ENCODE results near the gene KIAA0930.

Gene KIAA0930

DNA sequence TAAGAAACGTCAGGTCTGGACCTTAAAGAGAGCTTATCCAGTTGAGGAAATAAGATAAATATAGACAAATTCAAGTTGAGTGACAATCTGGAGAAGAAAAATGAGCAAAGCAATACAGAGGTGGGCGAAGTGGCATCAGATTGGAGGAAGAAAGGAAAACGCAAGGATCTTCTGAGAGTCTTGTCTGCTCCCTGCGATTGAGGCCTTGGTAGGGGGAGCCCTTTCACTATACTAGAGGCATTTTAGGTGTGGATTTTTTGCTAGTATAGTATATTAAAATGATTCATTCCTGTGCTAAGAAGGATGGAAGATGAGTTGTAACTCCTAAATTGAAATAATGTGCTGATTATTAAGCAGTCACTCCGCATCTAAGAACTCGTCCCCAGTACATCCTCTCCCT, 68.9 kb downstream of the KIAA0930 start:
- no peak for DNase-seq

DNA sequence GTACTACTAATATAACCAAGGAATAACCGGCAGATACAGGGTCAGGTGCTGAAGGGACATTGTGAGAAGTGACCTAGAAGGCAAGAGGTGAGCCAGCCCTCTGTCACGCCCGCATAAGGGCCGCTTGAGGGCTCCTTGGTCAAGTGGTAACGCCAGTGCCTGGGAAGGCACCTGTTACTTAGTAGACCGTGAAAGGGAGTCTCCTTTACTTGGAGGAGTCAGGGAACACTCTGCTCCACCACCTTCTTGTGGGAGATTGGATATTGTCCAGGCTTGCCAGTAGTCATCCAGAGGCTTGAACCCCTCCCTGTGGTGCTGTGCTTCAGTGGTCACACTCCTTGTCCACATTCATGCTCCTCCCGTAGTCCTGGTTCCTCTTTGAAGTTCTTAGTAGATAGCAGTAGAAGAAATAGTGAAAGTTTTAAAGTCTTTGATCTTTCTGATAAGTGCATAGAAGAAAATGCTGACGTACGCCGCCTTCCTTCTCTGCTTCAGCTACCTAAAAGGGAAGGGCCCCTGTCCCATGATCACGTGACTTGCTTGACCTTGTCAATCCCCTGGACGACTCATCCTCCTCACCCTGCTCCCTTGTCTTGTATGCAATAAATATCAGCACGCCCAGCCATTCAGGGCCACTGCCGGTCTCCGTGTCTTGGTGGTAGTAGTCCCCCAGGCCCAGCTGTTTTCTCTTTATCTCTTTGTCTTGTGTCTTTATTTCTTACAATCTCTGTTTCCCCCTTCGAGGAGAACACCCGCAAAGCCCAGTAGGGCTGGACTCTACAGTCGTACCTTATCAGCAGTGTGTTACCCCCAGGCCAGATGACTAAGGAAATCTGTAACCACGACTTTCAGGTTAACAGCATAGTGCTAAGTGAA, 70.9 kb downstream of the KIAA0930 start:
- no peak for DNase-seq

DNA sequence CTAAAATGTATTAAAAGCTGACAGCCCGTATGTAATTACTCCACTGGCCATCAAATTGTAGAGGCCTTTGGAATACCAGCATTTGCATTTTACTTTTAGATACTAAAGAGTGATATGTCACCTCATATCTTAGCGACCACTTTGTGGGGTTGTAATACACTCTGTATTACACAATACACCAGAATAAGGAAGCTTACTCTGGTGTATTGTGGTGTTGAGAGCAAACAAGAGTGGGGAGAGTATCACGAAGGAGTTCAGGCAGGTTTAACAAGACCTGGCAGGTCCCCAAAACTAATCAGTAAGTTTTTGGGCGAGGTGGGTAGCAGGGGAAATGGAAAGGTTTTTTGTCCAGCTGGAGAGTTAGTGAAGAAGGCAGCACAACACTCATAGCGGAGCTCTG, 73.8 kb downstream of the KIAA0930 start:
- DNase-seq: no peak

DNA sequence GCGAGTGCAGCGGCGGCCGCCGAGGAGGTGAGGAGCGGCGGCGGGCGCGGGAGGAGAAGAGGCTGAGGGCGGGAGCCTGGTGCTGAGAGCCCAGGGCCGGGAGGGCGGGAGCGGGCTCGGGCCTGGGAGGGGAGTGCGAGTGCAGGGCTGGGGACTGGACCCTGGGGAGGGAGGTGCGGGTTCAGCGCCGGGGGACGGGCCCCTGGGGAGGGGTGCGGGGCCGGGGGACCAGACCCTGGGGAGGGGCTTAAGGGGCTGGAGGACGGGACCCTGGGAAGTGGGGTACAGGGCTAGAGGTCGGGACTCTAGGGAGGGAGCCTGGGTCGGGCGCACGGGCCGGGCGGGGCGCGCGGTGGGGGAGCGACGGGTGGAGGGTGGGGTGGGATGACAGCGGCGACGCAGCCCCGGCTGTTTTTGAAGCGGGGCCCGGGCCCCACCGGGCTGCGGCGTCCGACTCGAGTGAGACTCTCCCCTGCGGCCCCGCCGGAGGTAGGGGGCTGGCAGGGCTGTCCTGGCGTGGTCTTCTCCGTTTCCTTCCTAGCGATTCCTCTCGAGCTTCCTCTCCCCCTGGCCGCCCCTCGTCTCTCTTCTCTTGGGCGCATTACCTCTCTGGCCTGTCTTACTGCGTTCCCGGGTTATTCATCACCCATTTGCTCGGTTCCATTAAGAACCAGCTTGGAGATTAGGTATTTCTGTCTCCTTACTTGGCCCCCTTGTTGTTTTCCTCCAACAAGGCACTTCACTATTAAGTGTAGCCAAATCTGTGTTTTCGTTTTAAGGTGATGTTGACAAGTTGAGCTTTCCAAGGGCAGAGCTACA, 76.2 kb downstream of the KIAA0930 start:
- peak in 1 of 2 donors; percentile 34 for DNase-seq

DNA sequence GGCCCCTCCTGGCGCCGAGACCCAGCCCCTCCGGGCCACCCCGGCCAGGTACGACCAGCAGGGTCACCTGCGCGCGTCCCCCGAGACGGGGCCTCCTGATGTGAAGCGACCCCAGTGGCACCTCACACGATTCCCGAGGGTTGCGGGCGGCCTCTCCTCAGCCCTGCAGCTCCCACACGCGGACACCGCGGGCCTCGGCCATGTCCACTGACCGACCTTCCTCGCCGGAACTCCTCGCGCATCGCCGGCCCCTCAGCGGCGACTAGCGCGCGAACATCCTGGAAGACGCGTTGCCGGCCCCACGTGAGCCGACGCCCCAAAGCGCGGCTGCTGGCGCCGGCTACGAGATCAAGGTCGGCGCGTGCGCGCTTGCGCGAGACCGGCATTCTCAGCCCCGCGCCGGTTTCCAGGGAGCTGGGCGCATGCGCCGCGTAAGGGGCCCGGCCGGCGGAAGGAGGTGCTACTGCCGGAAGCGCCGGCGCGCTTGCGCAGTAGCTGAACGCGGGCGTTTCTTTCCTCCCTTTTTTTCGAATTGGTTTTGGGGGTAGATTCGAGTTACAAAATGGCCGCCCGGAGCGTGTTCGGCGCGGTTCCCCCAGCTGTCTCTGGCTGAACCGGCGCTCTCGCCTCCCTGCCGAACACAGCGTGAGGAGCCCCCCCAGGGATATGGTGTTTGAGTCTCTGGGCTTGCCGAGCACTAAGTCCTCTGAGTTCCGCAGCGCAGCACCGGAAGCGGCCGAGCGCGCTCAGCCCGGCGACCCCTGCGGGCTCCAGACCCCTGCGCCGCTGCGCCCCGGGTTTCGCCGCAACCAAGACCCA, 77.0 kb downstream of the KIAA0930 start, which contains the start of gene NUP50:
TSS of gene NUP50 (plus strand) at position 475 of the 819 bp plus-strand sequence. CDS start 4,253 bp downstream, outside the sequence.
- peak; percentile 84 to 85 for DNase-seq

DNA sequence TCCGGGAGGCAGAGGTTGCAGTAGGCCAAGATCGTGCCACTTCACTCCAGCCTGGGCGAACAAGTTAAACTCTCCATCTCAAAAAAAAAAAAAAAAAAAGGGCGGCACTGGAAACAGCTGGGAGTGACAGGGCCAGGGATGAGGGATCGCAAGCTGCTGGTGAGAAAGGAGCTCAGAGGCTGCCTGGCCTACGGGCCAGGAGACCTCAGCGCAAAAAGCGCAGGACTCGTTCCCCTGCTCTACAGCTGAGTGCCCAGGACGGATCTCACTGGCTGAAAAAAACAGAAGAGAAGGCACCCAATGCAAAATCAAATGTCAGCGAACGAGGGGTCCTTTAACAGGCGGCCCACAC, 77.6 kb downstream of the KIAA0930 start:
- no peak for DNase-seq

DNA sequence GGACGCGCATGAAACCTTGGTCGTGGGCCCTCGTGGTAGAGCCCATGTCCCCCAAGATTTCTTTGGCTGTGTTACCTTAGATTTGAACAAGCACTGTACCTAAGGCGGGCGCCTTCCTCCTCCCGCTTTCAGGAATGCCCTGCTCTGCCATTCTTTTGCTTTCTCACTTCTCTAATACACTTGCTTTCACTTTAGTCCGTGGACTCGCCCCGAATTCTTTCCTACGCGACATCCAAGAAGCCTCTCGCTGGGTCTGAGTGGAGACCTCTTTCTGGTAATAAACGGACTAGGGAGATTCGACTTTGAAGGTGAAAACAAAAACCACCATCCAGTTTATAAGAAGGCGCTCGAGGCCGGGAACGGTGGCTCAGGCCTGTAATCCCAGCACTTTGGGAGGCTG, 78.2 kb downstream of the KIAA0930 start:
- no peak for DNase-seq

DNA sequence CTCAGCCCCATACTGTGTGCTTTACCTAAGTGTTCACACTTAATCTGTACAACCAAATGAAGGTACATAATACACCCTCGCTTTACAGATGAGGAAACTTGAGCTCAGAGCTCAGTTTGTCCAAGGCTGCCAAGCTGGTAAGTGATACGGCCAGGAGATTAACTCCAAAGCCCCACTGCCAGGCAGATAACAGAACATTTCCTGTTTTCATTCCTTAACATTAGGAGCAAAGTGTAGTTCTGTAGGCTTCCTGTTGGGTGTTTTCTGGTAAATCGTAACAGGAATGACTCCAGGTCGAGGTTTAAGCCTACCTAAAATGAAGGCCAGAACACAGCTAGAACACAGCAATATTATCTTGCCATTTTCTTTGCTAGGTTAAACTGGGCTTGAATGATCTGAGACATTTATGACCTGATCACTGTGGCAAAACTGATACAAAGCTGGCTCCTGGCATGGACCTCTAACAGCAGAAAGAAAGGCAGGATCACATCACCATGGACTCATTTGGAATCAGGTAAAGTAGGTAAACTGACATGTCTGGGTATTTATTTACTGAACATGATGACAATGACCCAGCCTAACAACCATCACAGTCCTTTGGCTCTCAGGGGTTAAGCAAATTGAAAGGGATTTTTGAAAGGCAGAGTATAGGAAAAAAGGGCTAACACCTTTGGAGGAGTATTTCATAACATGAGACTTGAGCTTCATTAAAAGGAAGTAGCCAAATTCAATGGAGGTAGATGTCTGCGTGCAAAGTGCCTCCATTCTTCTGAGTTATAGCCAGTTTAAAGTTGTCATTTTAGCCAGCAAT, 80.8 kb downstream of the KIAA0930 start:
- DNase-seq: no peak

DNA sequence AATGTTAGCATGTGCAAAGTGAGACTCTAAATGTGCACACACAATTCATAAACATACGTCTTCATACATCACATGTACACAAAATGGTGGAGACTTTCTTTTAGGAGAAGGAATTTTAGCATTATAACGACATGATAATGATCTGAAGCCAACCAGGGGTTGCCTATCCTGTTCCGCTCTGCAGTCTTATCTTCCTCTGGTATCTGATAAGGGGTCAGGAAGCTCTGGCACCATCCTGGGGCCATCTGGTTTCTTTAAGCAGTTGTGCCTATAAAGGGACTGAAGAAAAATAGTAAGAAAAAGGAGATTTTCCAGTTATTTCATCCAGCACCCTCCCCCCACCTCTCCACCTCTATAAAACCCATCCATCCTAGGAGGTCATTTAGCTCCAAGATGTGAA, 82.8 kb downstream of the KIAA0930 start:
- DNase-seq: no peak

DNA sequence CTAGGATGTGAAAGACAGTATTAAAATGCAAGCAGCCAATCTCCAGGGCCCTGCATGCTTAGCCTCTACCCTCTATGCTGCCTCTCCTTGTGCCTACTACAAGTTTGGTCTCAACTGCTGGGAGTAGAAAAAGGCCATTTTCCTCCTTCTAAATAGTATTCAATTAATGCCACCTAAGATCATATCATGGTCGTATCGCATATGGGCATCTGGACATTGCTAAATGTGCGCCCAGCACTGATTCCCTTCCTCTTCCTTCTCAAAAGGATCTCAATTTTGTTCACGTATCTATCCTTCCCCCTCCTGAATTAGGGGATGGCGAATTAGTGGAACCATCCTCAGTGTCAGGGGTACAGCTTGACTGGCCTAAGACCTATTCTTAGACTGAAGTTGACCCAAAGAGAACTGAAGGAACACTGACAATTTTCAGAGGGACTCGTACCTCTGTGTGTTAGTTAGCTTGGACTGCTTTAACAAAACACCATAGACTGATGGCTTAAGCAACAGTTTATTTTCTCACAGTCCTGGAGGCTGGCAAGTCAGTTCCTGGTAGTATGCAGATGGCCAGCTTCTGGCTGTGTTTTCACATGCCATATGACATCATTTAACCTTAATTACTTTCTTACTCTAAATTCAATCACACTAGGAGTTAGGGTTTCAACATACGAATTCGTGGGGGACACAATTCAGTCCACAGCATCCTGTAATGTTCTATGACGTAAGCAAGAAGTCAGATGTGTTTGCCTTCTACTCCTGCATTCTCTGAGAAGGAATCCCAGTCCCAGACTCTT, 85.4 kb downstream of the KIAA0930 start:
- DNase-seq: no peak

DNA sequence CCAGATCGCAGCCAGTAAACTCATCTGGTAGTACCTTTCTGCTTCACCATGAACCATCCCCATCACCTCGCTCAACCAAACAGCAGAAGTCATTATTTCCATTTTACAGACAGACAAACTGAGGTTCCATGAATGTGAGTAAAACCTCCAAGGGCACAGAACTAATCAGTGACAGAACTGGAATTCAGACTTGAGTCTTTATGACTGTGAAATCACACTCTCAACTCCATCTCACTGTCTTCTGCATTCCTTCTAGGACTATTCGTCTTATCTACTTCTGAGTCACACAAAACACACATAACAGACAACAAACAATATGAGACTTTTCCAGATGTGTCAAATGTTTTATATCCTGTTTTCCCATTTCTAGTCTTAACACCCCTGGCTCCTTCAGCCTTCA, 86.3 kb downstream of the KIAA0930 start:
- no peak for DNase-seq

DNA sequence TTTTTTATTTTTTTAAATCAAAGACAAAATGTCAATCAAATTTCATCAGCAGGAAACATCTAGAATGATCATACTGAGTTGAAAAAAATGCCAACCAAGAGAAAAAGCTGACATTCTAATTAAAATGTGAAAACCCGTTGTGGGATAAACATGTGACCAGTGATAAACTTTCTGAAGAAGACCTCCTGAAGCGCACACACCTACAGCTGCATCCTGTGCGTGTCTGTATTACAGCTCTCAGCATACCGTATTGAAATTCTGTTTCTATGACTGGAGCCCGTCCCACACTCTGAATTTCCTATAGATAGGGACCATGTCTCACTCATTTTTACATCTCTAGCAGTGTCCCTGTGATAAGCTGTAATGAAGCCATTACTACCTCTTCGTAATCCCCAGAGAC, 89.2 kb downstream of the KIAA0930 start:
- no peak for DNase-seq

DNA sequence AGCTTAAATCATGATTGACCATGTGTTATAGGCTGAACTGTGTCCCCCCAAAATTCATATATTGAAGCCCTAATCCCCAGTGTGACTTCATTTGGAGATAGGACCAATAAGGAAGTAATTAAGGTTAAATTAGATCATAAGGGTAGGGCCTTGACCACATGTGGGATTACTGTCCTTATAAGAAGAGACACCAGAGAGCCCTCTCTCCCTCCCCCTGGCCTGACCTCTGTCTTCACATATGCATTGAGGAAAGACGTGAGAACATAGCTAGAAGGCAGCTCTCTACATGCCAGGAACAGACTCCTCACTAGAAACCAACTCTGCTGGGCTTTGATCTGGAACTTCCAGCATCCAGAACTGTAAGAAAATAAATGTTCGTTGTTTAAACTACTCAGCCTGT, 90.6 kb downstream of the KIAA0930 start:
- no peak for DNase-seq

DNA sequence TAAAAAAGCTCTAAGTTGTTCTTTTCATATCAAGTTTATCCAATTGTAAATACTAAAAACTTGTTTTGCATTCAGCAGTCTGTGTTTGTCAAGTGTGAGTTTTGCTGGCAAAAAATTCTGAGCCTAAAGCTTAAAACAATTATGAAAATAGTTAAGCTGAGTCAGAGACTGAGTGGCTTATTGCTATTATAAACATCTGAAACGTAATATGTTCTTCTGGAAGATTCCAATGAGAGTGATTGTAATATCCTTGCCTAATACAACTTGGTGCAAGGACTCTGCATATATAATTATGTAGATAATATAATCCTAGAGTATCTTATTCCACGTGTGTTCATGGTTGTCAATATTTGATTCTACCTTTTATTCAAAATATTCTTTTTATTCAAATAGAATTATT, 91.0 kb downstream of the KIAA0930 start:
- no peak for DNase-seq

DNA sequence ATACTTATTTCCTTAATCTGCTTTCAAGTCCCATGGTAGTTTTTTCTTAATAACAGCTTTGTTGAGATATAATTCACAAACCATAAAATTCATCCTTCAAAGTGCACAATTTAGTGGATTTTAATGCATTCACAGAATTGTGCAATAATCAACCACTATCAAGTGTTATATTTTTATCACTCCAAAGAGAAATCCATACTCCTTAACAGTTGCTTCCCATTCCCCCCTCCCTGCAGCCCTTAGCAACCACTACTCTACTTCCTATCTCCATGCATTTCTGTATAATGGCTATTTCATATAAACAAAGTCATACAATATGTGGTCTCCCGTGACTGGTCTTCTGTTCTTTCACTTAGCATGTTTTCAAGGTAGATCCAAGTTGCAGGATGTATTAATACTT, 95.8 kb downstream of the KIAA0930 start:
- no peak for DNase-seq

DNA sequence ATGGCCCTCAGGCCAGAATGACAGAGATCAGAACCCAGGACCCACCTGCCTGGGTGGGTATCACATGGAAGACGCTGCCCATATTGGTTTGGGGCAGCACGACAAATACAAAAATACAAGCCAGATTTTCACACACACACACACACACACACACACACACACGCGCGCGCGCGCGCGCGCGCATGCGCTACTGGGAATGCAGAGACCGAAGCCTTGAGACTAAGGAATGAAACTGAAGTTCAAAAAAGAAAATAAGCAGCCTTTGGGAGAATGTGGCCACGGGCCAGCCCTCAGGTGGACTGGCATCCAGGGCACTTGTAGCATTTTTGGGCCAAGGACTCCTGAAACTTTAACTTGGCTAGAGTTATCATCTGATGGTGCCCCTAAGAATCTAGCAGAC, 98.3 kb downstream of the KIAA0930 start:
- no peak for DNase-seq

Data from hippocampal formation (tissue), 2 donors.